ENCODE measurements around the gene OPN3. TPM values are rescaled to one million over a fixed set of nuclear protein-coding genes. Genes with fewer than 3 reads are reported as not detected.
A peak's percentile ranks its signal among the peaks of the same experiment; 100 is the strongest.

The OPN3 gene
- total and polyA plus RNA-seq, 9 of the 15 experiments (the other 6 are each of a cell fraction or from before 2014, with no cell fraction given), result 4.2 to 34.6 (median 17.0) TPM

DNA sequence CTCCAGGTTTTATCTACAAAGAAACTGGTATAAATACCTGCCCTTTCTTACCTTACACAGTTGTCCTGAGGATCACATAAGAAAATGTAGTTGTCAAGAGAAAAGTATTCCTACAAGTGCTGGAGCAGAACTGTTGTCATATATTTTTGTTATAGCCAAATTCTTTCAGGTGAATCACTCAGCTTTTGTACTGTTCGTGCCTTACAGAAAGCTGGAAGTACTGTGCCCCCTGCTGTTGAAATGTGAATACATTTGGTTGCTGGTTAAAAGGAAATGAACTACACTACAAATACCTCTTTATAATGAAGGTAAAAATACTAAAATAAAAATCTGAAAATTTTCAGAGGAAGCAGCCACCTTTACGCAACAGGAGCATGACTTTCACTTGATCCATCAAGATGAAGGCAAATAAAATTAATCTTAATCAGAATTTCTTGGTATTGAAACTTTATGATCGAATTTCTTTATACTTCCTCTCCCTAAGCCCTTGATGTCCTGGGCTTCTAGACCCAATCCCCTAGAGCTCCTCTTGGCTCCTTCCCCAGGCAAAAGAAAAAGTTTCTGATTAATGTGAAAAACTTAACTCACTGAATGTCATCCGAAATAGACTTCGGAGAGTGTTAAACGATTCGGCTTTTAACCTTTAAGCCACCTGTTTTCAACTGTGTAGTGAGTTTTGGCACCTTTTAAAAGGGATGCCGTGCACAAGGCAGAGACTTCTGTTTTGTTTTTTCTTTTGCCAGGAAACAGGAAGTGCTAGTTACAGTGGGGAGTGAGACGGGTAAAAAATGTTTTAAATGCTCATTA lies 12.5 kb downstream of the OPN3 start (continued):
- TF ChIP-seq, protein P1, sequence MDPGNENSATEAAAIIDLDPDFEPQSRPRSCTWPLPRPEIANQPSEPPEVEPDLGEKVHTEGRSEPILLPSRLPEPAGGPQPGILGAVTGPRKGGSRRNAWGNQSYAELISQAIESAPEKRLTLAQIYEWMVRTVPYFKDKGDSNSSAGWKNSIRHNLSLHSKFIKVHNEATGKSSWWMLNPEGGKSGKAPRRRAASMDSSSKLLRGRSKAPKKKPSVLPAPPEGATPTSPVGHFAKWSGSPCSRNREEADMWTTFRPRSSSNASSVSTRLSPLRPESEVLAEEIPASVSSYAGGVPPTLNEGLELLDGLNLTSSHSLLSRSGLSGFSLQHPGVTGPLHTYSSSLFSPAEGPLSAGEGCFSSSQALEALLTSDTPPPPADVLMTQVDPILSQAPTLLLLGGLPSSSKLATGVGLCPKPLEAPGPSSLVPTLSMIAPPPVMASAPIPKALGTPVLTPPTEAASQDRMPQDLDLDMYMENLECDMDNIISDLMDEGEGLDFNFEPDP (CRISPR knock-in tag; IDR thresholded peaks at IDR 0.05), result no peak
- TF ChIP-seq CEBPG (CRISPR knock-in tag; IDR thresholded peaks at IDR 0.05) (no peak), CEBPG (tag; conservative IDR thresholded peaks at IDR 0.05 in 1 of 2, IDR thresholded peaks at IDR 0.05 in 1 of 2) (no peak), KDM4B (IDR thresholded peaks at IDR 0.05; ENCODE audit: borderline replicate concordance in 2 of 2, low read depth in 1 of 2) (no peak), GATAD2A (IDR thresholded peaks at IDR 0.05) (no peak), SMARCB1 (IDR thresholded peaks at IDR 0.05; ENCODE audit: insufficient read length, low read depth) (no peak), TBL1XR1 (IDR thresholded peaks at IDR 0.05; ENCODE audit: low read length in 2 of 2) (no peak), HLTF (IDR thresholded peaks at IDR 0.05) (no peak), MBD2 (IDR thresholded peaks at IDR 0.05; ENCODE audit: borderline replicate concordance, low read depth) (no peak), HMG20A (CRISPR knock-in tag; conservative IDR thresholded peaks at IDR 0.05) (no peak), SMARCE1 (IDR thresholded peaks at IDR 0.05) (no peak), ZNF232 (CRISPR knock-in tag; IDR thresholded peaks at IDR 0.05) (no peak)
- TF ChIP-seq, protein P2, sequence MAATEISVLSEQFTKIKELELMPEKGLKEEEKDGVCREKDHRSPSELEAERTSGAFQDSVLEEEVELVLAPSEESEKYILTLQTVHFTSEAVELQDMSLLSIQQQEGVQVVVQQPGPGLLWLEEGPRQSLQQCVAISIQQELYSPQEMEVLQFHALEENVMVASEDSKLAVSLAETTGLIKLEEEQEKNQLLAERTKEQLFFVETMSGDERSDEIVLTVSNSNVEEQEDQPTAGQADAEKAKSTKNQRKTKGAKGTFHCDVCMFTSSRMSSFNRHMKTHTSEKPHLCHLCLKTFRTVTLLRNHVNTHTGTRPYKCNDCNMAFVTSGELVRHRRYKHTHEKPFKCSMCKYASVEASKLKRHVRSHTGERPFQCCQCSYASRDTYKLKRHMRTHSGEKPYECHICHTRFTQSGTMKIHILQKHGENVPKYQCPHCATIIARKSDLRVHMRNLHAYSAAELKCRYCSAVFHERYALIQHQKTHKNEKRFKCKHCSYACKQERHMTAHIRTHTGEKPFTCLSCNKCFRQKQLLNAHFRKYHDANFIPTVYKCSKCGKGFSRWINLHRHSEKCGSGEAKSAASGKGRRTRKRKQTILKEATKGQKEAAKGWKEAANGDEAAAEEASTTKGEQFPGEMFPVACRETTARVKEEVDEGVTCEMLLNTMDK (IDR thresholded peaks at IDR 0.05; ENCODE audit: borderline replicate concordance, insufficient read depth, low read depth, low read length, poor library complexity, severe bottlenecking), result peak; percentile 1
- TF ChIP-seq, protein P3, sequence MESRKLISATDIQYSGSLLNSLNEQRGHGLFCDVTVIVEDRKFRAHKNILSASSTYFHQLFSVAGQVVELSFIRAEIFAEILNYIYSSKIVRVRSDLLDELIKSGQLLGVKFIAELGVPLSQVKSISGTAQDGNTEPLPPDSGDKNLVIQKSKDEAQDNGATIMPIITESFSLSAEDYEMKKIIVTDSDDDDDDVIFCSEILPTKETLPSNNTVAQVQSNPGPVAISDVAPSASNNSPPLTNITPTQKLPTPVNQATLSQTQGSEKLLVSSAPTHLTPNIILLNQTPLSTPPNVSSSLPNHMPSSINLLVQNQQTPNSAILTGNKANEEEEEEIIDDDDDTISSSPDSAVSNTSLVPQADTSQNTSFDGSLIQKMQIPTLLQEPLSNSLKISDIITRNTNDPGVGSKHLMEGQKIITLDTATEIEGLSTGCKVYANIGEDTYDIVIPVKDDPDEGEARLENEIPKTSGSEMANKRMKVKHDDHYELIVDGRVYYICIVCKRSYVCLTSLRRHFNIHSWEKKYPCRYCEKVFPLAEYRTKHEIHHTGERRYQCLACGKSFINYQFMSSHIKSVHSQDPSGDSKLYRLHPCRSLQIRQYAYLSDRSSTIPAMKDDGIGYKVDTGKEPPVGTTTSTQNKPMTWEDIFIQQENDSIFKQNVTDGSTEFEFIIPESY (CRISPR knock-in tag; IDR thresholded peaks at IDR 0.05), result no peak
- TF ChIP-seq, protein P4, sequence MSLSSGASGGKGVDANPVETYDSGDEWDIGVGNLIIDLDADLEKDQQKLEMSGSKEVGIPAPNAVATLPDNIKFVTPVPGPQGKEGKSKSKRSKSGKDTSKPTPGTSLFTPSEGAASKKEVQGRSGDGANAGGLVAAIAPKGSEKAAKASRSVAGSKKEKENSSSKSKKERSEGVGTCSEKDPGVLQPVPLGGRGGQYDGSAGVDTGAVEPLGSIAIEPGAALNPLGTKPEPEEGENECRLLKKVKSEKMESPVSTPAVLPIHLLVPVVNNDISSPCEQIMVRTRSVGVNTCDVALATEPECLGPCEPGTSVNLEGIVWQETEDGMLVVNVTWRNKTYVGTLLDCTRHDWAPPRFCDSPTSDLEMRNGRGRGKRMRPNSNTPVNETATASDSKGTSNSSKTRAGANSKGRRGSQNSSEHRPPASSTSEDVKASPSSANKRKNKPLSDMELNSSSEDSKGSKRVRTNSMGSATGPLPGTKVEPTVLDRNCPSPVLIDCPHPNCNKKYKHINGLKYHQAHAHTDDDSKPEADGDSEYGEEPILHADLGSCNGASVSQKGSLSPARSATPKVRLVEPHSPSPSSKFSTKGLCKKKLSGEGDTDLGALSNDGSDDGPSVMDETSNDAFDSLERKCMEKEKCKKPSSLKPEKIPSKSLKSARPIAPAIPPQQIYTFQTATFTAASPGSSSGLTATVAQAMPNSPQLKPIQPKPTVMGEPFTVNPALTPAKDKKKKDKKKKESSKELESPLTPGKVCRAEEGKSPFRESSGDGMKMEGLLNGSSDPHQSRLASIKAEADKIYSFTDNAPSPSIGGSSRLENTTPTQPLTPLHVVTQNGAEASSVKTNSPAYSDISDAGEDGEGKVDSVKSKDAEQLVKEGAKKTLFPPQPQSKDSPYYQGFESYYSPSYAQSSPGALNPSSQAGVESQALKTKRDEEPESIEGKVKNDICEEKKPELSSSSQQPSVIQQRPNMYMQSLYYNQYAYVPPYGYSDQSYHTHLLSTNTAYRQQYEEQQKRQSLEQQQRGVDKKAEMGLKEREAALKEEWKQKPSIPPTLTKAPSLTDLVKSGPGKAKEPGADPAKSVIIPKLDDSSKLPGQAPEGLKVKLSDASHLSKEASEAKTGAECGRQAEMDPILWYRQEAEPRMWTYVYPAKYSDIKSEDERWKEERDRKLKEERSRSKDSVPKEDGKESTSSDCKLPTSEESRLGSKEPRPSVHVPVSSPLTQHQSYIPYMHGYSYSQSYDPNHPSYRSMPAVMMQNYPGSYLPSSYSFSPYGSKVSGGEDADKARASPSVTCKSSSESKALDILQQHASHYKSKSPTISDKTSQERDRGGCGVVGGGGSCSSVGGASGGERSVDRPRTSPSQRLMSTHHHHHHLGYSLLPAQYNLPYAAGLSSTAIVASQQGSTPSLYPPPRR (CRISPR knock-in tag; IDR thresholded peaks at IDR 0.05; ENCODE audit: borderline replicate concordance), result no peak
- TF ChIP-seq, protein P5, sequence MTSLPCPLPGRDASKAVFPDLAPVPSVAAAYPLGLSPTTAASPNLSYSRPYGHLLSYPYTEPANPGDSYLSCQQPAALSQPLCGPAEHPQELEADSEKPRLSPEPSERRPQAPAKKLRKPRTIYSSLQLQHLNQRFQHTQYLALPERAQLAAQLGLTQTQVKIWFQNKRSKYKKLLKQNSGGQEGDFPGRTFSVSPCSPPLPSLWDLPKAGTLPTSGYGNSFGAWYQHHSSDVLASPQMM (CRISPR knock-in tag; IDR thresholded peaks at IDR 0.05), result no peak
